Measurements from ENCODE around the gene MORC3. TPM values are rescaled to one million over a fixed set of nuclear protein-coding genes. Genes with fewer than 3 reads are reported as not detected.
"Not testable (repeated sequence)": the region's sequence is repeated elsewhere in the genome, so short reads cannot be mapped to it uniquely, and the experiment has no call there.

Gene MORC3
- total RNA-seq, 4 donors from 2014 or later, result 40.3 to 49.9 (median 42.8) TPM

- H3K36me3 ChIP-seq, result no peaks in the 10 kb centered on the region
- no peaks in the 10 kb centered on the region for H3K4me1 ChIP-seq
- H3K27ac ChIP-seq, result no peak overlapping the region
- WGBS, 2 donors, result 93 to 98% methylated on average over 4 of the region's 4 CpGs
- H3K9me3 ChIP-seq, result no peaks in the 10 kb centered on the region
- no peak overlapping the region for H3K4me3 ChIP-seq (replicated peaks in 1 of 3)
- intact Hi-C loops (cut with DNase I), result no loop called here
- DNase-seq, result no peak
- no peaks in the 10 kb centered on the region for H3K27me3 ChIP-seq
- no peak for TF ChIP-seq POLR2A (IDR thresholded peaks at IDR 0.05)
- no peak for TF ChIP-seq CTCF (IDR thresholded peaks at IDR 0.05)
Observed at GRCh38 chr21:36396971-36397370, 77.0 kb downstream of the MORC3 start.

GRCh38 chr21:36397606-36398005, 77.6 kb downstream of the MORC3 start:
- WGBS, 2 donors, result 87 to 92% methylated on average over 5 of the region's 5 CpGs
- no peak overlapping the region for H3K27ac ChIP-seq
- TF ChIP-seq POLR2A (IDR thresholded peaks at IDR 0.05), result no peak
- TF ChIP-seq CTCF (IDR thresholded peaks at IDR 0.05), result no peak
- no peaks in the 10 kb centered on the region for H3K36me3 ChIP-seq
- H3K27me3 ChIP-seq, result no peaks in the 10 kb centered on the region
- DNase-seq, result no peak
- no peaks in the 10 kb centered on the region for H3K9me3 ChIP-seq
- intact Hi-C loops (cut with DNase I), result no loop called here
- H3K4me3 ChIP-seq (replicated peaks in 1 of 3), result no peak overlapping the region
- no peaks in the 10 kb centered on the region for H3K4me1 ChIP-seq

GRCh38 chr21:36399736-36400135, 79.7 kb downstream of the MORC3 start:
- H3K9me3 ChIP-seq; H3K4me3 ChIP-seq (replicated peaks in 1 of 3); DNase-seq; H3K27me3 ChIP-seq; H3K36me3 ChIP-seq; intact Hi-C loops (cut with DNase I); H3K4me1 ChIP-seq; H3K27ac ChIP-seq: not testable (repeated sequence)
- WGBS, 2 donors, result 98 to 99% methylated on average over 8 to 9 of the region's 9 CpGs

- H3K4me1 ChIP-seq, result no peaks in the 10 kb centered on the region
- no peaks in the 10 kb centered on the region for H3K27me3 ChIP-seq
- TF ChIP-seq POLR2A (IDR thresholded peaks at IDR 0.05), result no peak
- TF ChIP-seq CTCF (IDR thresholded peaks at IDR 0.05), result no peak
- no peak overlapping the region for H3K4me3 ChIP-seq (replicated peaks in 1 of 3)
- 95 to 96% methylated on average over 8 of the region's 8 CpGs for WGBS, 2 donors
- DNase-seq, result no peak
- H3K9me3 ChIP-seq, result no peaks in the 10 kb centered on the region
- intact Hi-C loops (cut with DNase I), result no loop called here
- no peaks in the 10 kb centered on the region for H3K36me3 ChIP-seq
- no peak overlapping the region for H3K27ac ChIP-seq
Observed at GRCh38 chr21:36400719-36401118, 80.7 kb downstream of the MORC3 start.

GRCh38 chr21:36402339-36402738, 82.3 kb downstream of the MORC3 start:
- intact Hi-C loops (cut with DNase I), result no loop called here
- 94 to 96% methylated on average over 1 of the region's 1 CpG for WGBS, 2 donors

More at GRCh38 chr21:36402339-36402738, 82.3 kb downstream of the MORC3 start:
- no peak overlapping the region for H3K27ac ChIP-seq
- TF ChIP-seq CTCF (IDR thresholded peaks at IDR 0.05) (no peak), POLR2A (IDR thresholded peaks at IDR 0.05) (no peak)
- H3K4me1 ChIP-seq, result no peaks in the 10 kb centered on the region
- H3K9me3 ChIP-seq, result no peaks in the 10 kb centered on the region
- no peaks in the 10 kb centered on the region for H3K27me3 ChIP-seq
- H3K4me3 ChIP-seq (replicated peaks in 1 of 3), result no peak overlapping the region
- no peak for DNase-seq
- H3K36me3 ChIP-seq, result no peaks in the 10 kb centered on the region
